WTC11 (cell line): ENCODE results near the gene ADAMTS2. TPM values are rescaled to one million over a fixed set of nuclear protein-coding genes. Genes with fewer than 3 reads are reported as not detected.

Source experiments
- ATAC-seq: fragments of 200-7000 bp; cut with Tn5 transposase; 2 replicates; pipeline ENCODE4 v1.10.0; 2021; ENCODE audit warnings: mild to moderate bottlenecking, moderate library complexity
- CTCF ChIA-PET: fragments of 300-600 bp; sonication (Branson Sonifier 250); formaldehyde crosslinking; loops from one replicate; lab custom pipeline; 2021; ENCODE audit warnings: antibody characterized with exemption; lab: Charles Lee
- POLR2A ChIA-PET: fragments of 350-600 bp; sonication (Branson Sonifier 250); formaldehyde crosslinking; loops from one replicate; lab custom pipeline; 2021; ENCODE audit warnings: antibody characterized with exemption; lab: Charles Lee
- DNase-seq: peaks from one replicate; pipeline ENCODE4 v3.0.0; 2021; ENCODE audit warnings: low spot score
- H3K27ac Mint-ChIP-seq: 2 replicates; pipeline ENCODE4 v1.8.0; 2021; ENCODE audit warnings: mixed read lengths
- H3K27me3 Mint-ChIP-seq: 2 replicates; pipeline ENCODE4 v1.8.0; 2021; ENCODE audit warnings: low read depth, mild to moderate bottlenecking, moderate library complexity, mixed read lengths
- H3K36me3 Mint-ChIP-seq: 2 replicates; pipeline ENCODE4 v1.8.0; 2021; ENCODE audit warnings: mixed read lengths
- H3K4me1 Mint-ChIP-seq: 2 replicates; pipeline ENCODE4 v1.8.0; 2022; ENCODE audit warnings: mixed read lengths
- H3K4me3 Mint-ChIP-seq: 2 replicates; pipeline ENCODE4 v1.8.0; 2021; ENCODE audit warnings: mild to moderate bottlenecking, moderate library complexity, mixed read lengths
- H3K9me3 Mint-ChIP-seq: 2 replicates; pipeline ENCODE4 v1.8.0; 2021; ENCODE audit warnings: mixed read lengths
- CBFB ChIP-seq: sonication (generic); formaldehyde crosslinking; IDR thresholded peaks from 2 replicates; pipeline ENCODE4 v1.8.1; 2022; ENCODE audit warnings: mild to moderate bottlenecking, low read depth, missing genetic modification reagents
- CREB1 ChIP-seq: sonication (generic); formaldehyde crosslinking; IDR thresholded peaks from 2 replicates; pipeline ENCODE4 v1.8.0; 2023; ENCODE audit warnings: mild to moderate bottlenecking, missing genetic modification reagents
- ETV6 ChIP-seq: sonication (generic); formaldehyde crosslinking; IDR thresholded peaks from 2 replicates; pipeline ENCODE4 v1.8.1; 2022; ENCODE audit warnings: mild to moderate bottlenecking, missing genetic modification reagents
- GABPB1 ChIP-seq: sonication (generic); formaldehyde crosslinking; IDR thresholded peaks from 2 replicates; pipeline ENCODE4 v1.8.1; 2023; ENCODE audit warnings: mild to moderate bottlenecking, missing genetic modification reagents
- GRHL2 ChIP-seq: fragments of 250-450 bp; sonication (Bioruptor Pico); IDR thresholded peaks from 2 replicates; pipeline ENCODE4 v1.8.0; 2022; ENCODE audit warnings: mild to moderate bottlenecking, moderate library complexity; ENCODE audit not compliant: insufficient replicate concordance, severe bottlenecking
- HMGA2 ChIP-seq: fragments of 250-450 bp; sonication (Bioruptor Pico); IDR thresholded peaks from 2 replicates; pipeline ENCODE4 v1.4.0; 2021; ENCODE audit warnings: mild to moderate bottlenecking, moderate library complexity
- JAZF1 ChIP-seq: fragments of 250-450 bp; sonication (Bioruptor Pico); IDR thresholded peaks from 2 replicates; pipeline ENCODE4 v1.9.0; 2021; ENCODE audit warnings: moderate library complexity, mild to moderate bottlenecking, inconsistent platforms
- MYBL2 ChIP-seq: sonication (generic); formaldehyde crosslinking; IDR thresholded peaks from 2 replicates; pipeline ENCODE4 v1.8.1; 2023; ENCODE audit warnings: mild to moderate bottlenecking, moderate library complexity, missing genetic modification reagents
- NFATC4 ChIP-seq: fragments of 250-450 bp; sonication (Bioruptor Pico); IDR thresholded peaks from 2 replicates; pipeline ENCODE4 v1.9.0; 2021; ENCODE audit warnings: mild to moderate bottlenecking
- NR3C1 ChIP-seq: sonication (generic); formaldehyde crosslinking; conservative IDR thresholded peaks from 2 replicates; pipeline ENCODE4 v1.8.1; 2023; ENCODE audit warnings: low read depth, mild to moderate bottlenecking, missing genetic modification reagents
- SMAD3 ChIP-seq: sonication (generic); formaldehyde crosslinking; IDR thresholded peaks from 2 replicates; pipeline ENCODE4 v1.8.0; 2022; ENCODE audit warnings: missing genetic modification reagents, mild to moderate bottlenecking, borderline replicate concordance
- TEAD4 ChIP-seq: sonication (generic); formaldehyde crosslinking; IDR thresholded peaks from 2 replicates; pipeline ENCODE4 v1.8.0; 2022; ENCODE audit warnings: mild to moderate bottlenecking, missing genetic modification reagents
- ZNF263 ChIP-seq: sonication (generic); formaldehyde crosslinking; IDR thresholded peaks from 2 replicates; pipeline ENCODE4 v1.8.1; 2022; ENCODE audit warnings: low read depth, mild to moderate bottlenecking, moderate library complexity, missing genetic modification reagents
- ZNF423 ChIP-seq: fragments of 250-450 bp; sonication (Bioruptor Pico); IDR thresholded peaks from 2 replicates; pipeline ENCODE4 v2.1.2; 2022; ENCODE audit warnings: mild to moderate bottlenecking, moderate library complexity
- total RNA-seq: library from RNA; stranded (reverse); gene quantifications from 3 replicates; pipeline ENCODE4 v1.2.3, GENCODE V29; 2021
- TF ChIP-seq, protein P1 (sequence below): sonication (generic); formaldehyde crosslinking; IDR thresholded peaks from 2 replicates; pipeline ENCODE4 v1.8.0; 2022; ENCODE audit warnings: mild to moderate bottlenecking, missing genetic modification reagents
- TF ChIP-seq, protein P2 (sequence below): fragments of 250-450 bp; sonication (Bioruptor Pico); IDR thresholded peaks from 2 replicates; pipeline ENCODE4 v1.9.0; 2021; ENCODE audit warnings: mild to moderate bottlenecking
- TF ChIP-seq, protein P3 (sequence below): sonication (generic); formaldehyde crosslinking; IDR thresholded peaks from 2 replicates; pipeline ENCODE4 v1.8.0; 2023; ENCODE audit warnings: mild to moderate bottlenecking, missing genetic modification reagents
- TF ChIP-seq, protein P4 (sequence below): sonication (generic); formaldehyde crosslinking; IDR thresholded peaks from 2 replicates; pipeline ENCODE4 v1.8.1; 2022; ENCODE audit warnings: missing genetic modification reagents, borderline replicate concordance
- TF ChIP-seq, protein P5 (sequence below): fragments of 250-450 bp; sonication (Bioruptor Pico); IDR thresholded peaks from 2 replicates; pipeline ENCODE4 v2.1.2; 2022; ENCODE audit warnings: mild to moderate bottlenecking, moderate library complexity
- TF ChIP-seq, protein P6 (sequence below): sonication (generic); formaldehyde crosslinking; IDR thresholded peaks from 2 replicates; pipeline ENCODE4 v1.8.0; 2022; ENCODE audit warnings: mild to moderate bottlenecking, missing genetic modification reagents
- TF ChIP-seq, protein P7 (sequence below): sonication (generic); formaldehyde crosslinking; IDR thresholded peaks from 2 replicates; pipeline ENCODE4 v1.8.1; 2022; ENCODE audit warnings: mild to moderate bottlenecking, moderate library complexity, missing genetic modification reagents
- TF ChIP-seq, protein P8 (sequence below): sonication (generic); formaldehyde crosslinking; IDR thresholded peaks from 2 replicates; pipeline ENCODE4 v1.8.1; 2022; ENCODE audit warnings: low read depth, missing genetic modification reagents, borderline replicate concordance

The ADAMTS2 gene
- total RNA-seq, 1 experiment from 2014 or later, result 11.2 TPM

DNA sequence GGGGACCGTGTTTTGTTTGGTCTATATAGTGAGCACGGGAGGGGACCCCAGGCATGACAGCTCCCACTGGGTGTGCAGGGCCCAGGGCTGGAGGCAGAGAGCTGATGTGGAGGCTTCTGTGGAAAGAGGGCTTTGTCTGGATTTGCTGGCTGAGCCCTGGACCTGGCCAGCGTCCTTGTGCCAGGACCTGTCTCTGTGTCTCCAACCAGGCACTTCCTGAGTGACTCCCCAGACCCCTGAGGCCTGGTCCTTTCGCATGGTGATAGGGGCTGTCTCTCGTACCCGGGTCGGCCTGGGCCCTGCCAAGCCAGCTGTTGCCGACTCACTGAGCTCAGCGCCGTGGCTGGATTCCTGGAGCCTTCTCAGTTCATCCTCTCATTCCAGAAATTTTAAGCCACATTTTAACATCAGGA, 77.6 kb downstream of the ADAMTS2 start (continued):
- no peak for TF ChIP-seq HMGA2 (CRISPR knock-in tag)
- TF ChIP-seq, protein P1, sequence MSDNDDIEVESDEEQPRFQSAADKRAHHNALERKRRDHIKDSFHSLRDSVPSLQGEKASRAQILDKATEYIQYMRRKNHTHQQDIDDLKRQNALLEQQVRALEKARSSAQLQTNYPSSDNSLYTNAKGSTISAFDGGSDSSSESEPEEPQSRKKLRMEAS (CRISPR knock-in tag), result no peak
- TF ChIP-seq SMAD3, result no peak
- TF ChIP-seq ZNF423, result no peak
- TF ChIP-seq NFATC4 (CRISPR knock-in tag), result no peak
- no peak for TF ChIP-seq ETV6 (CRISPR knock-in tag)

DNA sequence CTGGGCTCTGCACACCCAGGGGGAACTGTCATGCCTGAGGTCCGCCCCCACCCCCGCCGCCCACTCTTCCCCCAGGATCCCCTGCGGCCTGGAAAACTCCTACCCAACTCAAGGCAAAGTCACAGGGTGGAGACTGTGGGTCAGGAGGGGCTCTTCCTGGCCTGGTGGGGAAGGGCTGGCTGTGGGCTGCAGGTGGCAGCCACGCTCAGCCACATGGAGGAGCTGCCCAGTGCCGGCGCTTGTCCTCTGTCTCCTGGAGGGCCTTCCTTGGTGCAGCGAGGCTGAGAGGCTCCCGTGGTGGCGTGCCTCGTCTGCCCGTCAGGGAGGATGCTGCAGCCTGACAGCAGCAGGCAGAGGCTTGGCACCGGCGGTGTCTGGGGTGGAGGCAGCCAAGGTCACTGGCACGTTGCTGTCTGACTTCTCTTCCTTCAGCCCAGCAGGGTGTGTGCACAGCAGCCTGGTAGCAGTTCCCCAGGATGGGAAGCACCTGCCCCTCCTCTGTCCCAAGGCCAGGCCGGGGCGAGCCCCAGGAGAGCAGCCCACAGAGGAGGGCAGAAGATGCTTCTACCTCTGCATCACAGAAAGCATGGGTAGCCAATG, 78.1 kb downstream of the ADAMTS2 start:
- DNase-seq, result peak; percentile 13
- H3K9me3 Mint-ChIP-seq, result no peaks in the 10 kb centered on the region
- ChIA-PET POLR2A (no interaction called here), CTCF (interaction anchor here (0.5 to 1.7 kb wide), 8 partner anchors 10 to 435 kb away, joined by 3 to 8 read pairs (median 3); no protein-coding TSS in a partner anchor)
- H3K4me1 Mint-ChIP-seq, result peaks cover 9% of the 10 kb centered on the region
- no peak for TF ChIP-seq GRHL2 (CRISPR knock-in tag)
- no peak for TF ChIP-seq TEAD4 (CRISPR knock-in tag)
- no peak for TF ChIP-seq CBFB (CRISPR knock-in tag)
- TF ChIP-seq, protein P2, sequence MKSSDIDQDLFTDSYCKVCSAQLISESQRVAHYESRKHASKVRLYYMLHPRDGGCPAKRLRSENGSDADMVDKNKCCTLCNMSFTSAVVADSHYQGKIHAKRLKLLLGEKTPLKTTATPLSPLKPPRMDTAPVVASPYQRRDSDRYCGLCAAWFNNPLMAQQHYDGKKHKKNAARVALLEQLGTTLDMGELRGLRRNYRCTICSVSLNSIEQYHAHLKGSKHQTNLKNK, result no peak
- TF ChIP-seq NR3C1, result no peak
- TF ChIP-seq, protein P3, sequence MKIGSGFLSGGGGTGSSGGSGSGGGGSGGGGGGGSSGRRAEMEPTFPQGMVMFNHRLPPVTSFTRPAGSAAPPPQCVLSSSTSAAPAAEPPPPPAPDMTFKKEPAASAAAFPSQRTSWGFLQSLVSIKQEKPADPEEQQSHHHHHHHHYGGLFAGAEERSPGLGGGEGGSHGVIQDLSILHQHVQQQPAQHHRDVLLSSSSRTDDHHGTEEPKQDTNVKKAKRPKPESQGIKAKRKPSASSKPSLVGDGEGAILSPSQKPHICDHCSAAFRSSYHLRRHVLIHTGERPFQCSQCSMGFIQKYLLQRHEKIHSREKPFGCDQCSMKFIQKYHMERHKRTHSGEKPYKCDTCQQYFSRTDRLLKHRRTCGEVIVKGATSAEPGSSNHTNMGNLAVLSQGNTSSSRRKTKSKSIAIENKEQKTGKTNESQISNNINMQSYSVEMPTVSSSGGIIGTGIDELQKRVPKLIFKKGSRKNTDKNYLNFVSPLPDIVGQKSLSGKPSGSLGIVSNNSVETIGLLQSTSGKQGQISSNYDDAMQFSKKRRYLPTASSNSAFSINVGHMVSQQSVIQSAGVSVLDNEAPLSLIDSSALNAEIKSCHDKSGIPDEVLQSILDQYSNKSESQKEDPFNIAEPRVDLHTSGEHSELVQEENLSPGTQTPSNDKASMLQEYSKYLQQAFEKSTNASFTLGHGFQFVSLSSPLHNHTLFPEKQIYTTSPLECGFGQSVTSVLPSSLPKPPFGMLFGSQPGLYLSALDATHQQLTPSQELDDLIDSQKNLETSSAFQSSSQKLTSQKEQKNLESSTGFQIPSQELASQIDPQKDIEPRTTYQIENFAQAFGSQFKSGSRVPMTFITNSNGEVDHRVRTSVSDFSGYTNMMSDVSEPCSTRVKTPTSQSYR, result no peak
- peak; percentile 29; the same call in 1 of the 2 replicates for ATAC-seq
- H3K36me3 Mint-ChIP-seq, result no peaks in the 10 kb centered on the region
- no peaks in the 10 kb centered on the region for H3K27me3 Mint-ChIP-seq
- H3K4me3 Mint-ChIP-seq, result no peak overlapping the region
- H3K27ac Mint-ChIP-seq, result no peak overlapping the region

DNA sequence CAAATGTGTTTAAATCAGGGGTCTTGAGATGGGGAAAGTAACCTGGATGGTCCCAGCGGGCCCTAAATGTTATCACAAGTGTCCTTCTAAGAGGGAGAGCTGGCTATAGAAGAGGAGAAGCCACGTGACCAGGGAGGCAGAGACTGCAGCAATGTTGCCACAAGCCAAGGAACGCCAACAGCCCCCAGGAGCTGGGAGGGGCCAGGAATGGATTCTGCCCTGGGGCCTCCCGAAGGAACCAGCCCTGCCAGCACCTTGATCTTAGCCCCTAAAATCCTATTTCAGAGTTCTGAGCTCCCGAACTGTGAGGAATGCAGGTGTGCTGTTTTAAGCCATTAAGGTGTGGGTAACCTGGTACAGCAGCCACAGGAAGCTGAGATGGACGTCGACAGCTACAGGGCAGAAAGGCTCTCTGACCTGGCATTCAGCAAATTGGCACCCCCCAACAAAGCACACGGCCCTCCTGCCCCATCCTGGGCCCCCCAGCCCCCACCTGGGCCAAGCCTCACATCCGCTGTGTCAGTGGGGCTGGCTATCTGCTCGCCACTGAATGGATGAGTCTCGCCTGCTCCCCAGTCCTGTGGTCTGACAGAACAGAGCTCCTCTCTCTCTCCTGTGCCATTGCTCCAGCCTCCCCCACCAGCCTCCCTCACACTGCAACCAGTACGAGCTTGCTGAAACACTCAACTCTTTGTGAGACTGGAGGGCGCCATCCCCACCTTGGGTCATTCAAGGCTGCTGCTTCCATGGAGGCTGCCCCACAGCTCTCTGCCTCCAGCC, 78.8 kb downstream of the ADAMTS2 start:
- ATAC-seq (no peak), DNase-seq (peak; percentile 4)
- Mint-ChIP-seq H3K4me3 (no peak overlapping the region), H3K9me3 (no peaks in the 10 kb centered on the region), H3K27ac (no peak overlapping the region; the same call in 1 of the 2 replicates), H3K27me3 (no peaks in the 10 kb centered on the region), H3K4me1 (peaks cover 9% of the 10 kb centered on the region), H3K36me3 (no peaks in the 10 kb centered on the region)
- CTCF ChIA-PET, result interaction anchor here (0.7 to 1.5 kb wide), 7 partner anchors 10 to 434 kb away, joined by 3 to 8 read pairs (median 3); no protein-coding TSS in a partner anchor
- POLR2A ChIA-PET, result no interaction called here
- no peak for TF ChIP-seq GABPB1 (CRISPR knock-in tag)
- TF ChIP-seq, protein P4, sequence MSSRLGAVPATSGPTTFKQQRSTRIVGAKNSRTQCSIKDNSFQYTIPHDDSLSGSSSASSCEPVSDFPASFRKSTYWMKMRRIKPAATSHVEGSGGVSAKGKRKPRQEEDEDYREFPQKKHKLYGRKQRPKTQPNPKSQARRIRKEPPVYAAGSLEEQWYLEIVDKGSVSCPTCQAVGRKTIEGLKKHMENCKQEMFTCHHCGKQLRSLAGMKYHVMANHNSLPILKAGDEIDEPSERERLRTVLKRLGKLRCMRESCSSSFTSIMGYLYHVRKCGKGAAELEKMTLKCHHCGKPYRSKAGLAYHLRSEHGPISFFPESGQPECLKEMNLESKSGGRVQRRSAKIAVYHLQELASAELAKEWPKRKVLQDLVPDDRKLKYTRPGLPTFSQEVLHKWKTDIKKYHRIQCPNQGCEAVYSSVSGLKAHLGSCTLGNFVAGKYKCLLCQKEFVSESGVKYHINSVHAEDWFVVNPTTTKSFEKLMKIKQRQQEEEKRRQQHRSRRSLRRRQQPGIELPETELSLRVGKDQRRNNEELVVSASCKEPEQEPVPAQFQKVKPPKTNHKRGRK (CRISPR knock-in tag), result no peak
- TF ChIP-seq MYBL2 (CRISPR knock-in tag), result no peak
- TF ChIP-seq, protein P5, sequence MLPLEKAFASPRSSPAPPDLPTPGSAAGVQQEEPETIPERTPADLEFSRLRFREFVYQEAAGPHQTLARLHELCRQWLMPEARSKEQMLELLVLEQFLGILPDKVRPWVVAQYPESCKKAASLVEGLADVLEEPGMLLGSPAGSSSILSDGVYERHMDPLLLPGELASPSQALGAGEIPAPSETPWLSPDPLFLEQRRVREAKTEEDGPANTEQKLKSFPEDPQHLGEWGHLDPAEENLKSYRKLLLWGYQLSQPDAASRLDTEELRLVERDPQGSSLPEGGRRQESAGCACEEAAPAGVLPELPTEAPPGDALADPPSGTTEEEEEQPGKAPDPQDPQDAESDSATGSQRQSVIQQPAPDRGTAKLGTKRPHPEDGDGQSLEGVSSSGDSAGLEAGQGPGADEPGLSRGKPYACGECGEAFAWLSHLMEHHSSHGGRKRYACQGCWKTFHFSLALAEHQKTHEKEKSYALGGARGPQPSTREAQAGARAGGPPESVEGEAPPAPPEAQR (CRISPR knock-in tag), result no peak
- TF ChIP-seq, protein P6, sequence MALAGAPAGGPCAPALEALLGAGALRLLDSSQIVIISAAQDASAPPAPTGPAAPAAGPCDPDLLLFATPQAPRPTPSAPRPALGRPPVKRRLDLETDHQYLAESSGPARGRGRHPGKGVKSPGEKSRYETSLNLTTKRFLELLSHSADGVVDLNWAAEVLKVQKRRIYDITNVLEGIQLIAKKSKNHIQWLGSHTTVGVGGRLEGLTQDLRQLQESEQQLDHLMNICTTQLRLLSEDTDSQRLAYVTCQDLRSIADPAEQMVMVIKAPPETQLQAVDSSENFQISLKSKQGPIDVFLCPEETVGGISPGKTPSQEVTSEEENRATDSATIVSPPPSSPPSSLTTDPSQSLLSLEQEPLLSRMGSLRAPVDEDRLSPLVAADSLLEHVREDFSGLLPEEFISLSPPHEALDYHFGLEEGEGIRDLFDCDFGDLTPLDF, result no peak
- no peak for TF ChIP-seq SMAD3
- TF ChIP-seq ZNF263 (CRISPR knock-in tag), result no peak
- TF ChIP-seq, protein P1 (CRISPR knock-in tag), result no peak
- no peak for TF ChIP-seq CREB1 (CRISPR knock-in tag)
- TF ChIP-seq, protein P7, sequence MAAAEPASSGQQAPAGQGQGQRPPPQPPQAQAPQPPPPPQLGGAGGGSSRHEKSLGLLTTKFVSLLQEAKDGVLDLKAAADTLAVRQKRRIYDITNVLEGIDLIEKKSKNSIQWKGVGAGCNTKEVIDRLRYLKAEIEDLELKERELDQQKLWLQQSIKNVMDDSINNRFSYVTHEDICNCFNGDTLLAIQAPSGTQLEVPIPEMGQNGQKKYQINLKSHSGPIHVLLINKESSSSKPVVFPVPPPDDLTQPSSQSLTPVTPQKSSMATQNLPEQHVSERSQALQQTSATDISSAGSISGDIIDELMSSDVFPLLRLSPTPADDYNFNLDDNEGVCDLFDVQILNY, result no peak
- no peak for TF ChIP-seq JAZF1 (CRISPR knock-in tag)
- TF ChIP-seq, protein P8, sequence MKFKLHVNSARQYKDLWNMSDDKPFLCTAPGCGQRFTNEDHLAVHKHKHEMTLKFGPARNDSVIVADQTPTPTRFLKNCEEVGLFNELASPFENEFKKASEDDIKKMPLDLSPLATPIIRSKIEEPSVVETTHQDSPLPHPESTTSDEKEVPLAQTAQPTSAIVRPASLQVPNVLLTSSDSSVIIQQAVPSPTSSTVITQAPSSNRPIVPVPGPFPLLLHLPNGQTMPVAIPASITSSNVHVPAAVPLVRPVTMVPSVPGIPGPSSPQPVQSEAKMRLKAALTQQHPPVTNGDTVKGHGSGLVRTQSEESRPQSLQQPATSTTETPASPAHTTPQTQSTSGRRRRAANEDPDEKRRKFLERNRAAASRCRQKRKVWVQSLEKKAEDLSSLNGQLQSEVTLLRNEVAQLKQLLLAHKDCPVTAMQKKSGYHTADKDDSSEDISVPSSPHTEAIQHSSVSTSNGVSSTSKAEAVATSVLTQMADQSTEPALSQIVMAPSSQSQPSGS (CRISPR knock-in tag), result no peak
